HUES6 (cell line): ENCODE measurements around the gene LINGO3.
A peak's percentile ranks its signal among the peaks of the same experiment; 100 is the strongest.

Source experiments
- H3K27ac ChIP-seq: 2 replicates; pipeline ENCODE4 v1.7.0; 2013; ENCODE audit warnings: low read depth, mild to moderate bottlenecking, low read length, inconsistent platforms
- H3K27me3 ChIP-seq: 2 replicates; pipeline ENCODE4 v1.6.1; 2013; ENCODE audit warnings: low read length; ENCODE audit not compliant: control insufficient read depth, insufficient read depth
- H3K36me3 ChIP-seq: 2 replicates; pipeline ENCODE4 v1.6.1; 2013; ENCODE audit warnings: low read length; ENCODE audit not compliant: control insufficient read depth, insufficient read depth
- H3K4me1 ChIP-seq: 2 replicates; pipeline ENCODE4 v1.6.1; 2013; ENCODE audit warnings: low read length; ENCODE audit not compliant: control insufficient read depth, insufficient read depth
- H3K4me3 ChIP-seq: 2 replicates; pipeline ENCODE4 v1.5.1; 2013; ENCODE audit warnings: low read depth, low read length
- H3K9ac ChIP-seq: one replicate; pipeline ENCODE4 v1.6.1; 2013; ENCODE audit warnings: mild to moderate bottlenecking, low read length
- H3K9me3 ChIP-seq: 2 replicates; pipeline ENCODE4 v1.6.1; 2013; ENCODE audit warnings: low read depth, low read length; ENCODE audit not compliant: control insufficient read depth, insufficient read depth

LINGO3 gene

DNA sequence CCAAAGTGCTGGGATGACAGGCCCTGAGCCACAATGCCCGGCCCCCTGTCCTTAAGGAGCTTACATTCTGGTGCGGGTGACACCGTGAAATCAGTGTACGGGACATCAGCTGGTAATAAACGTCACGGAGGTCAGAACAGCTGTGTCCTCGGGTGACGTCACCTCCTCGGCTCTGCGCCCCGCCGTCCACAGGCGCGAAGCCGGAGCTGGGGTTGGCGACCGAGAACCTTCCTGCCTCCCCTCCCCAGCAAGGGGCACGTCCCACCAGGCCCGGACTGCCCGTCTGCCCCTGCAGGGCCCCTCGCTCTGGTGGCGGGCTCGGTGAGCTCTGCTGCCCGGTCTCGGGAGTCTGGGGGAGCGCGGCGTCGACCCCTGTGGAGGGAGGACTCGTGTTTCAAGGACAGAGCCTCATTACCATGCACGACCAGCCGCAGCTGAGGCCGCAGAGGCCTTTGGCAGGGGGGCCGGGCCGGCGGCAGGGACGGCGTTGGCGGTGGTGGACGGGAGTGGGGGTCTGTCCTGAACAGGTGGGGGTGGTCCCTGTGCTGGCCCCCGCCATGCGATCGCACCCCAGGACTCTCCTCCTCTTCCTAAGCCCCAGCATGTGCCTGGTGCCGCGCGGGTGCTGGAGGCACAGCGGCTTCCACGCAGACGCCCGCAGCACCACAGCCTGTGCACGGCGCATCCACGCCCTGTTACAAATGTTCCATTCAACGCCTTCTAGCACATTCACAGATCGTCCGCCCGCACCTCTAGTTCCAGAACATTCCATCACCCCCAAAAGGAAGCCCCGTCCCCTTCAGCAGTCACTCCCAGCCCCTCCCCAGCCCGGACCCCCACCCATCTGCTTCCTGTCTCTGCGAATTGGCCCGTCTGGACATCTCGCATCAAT lies 5.4 kb downstream of the LINGO3 start:
- H3K4me3 ChIP-seq, result peak overlapping the region; percentile 29; the same call in 1 of the 2 replicates
- H3K27ac ChIP-seq, result peak overlapping the region; percentile 19; the same call in 1 of the 2 replicates
- H3K9me3 ChIP-seq, result peaks cover 2% of the 10 kb centered on the region; the same call in 1 of the 2 replicates
- H3K9ac ChIP-seq, result no peak overlapping the region
- no peaks in the 10 kb centered on the region for H3K36me3 ChIP-seq
- H3K27me3 ChIP-seq, result peaks cover 30% of the 10 kb centered on the region
- peaks cover 11% of the 10 kb centered on the region for H3K4me1 ChIP-seq

GRCh38 chr19:2300533-2300932 lies 7.4 kb downstream of the LINGO3 start:
- no peak overlapping the region for H3K4me3 ChIP-seq
- no peaks in the 10 kb centered on the region for H3K36me3 ChIP-seq
- H3K4me1 ChIP-seq, result peaks cover 11% of the 10 kb centered on the region
- peaks cover 2% of the 10 kb centered on the region; the same call in 1 of the 2 replicates for H3K9me3 ChIP-seq
- H3K27me3 ChIP-seq, result peaks cover 21% of the 10 kb centered on the region
- H3K9ac ChIP-seq, result no peak overlapping the region
- H3K27ac ChIP-seq, result no peak overlapping the region

GRCh38 chr19:2296141-2296540 lies 11.8 kb downstream of the LINGO3 start:
- no peak overlapping the region for H3K4me3 ChIP-seq
- no peak overlapping the region for H3K27ac ChIP-seq
- H3K36me3 ChIP-seq, result no peaks in the 10 kb centered on the region
- peaks cover 52% of the 10 kb centered on the region for H3K27me3 ChIP-seq
- H3K9ac ChIP-seq, result no peak overlapping the region
- peaks cover under 1% of the 10 kb centered on the region; the same call in 1 of the 2 replicates for H3K4me1 ChIP-seq
- no peaks in the 10 kb centered on the region for H3K9me3 ChIP-seq

DNA sequence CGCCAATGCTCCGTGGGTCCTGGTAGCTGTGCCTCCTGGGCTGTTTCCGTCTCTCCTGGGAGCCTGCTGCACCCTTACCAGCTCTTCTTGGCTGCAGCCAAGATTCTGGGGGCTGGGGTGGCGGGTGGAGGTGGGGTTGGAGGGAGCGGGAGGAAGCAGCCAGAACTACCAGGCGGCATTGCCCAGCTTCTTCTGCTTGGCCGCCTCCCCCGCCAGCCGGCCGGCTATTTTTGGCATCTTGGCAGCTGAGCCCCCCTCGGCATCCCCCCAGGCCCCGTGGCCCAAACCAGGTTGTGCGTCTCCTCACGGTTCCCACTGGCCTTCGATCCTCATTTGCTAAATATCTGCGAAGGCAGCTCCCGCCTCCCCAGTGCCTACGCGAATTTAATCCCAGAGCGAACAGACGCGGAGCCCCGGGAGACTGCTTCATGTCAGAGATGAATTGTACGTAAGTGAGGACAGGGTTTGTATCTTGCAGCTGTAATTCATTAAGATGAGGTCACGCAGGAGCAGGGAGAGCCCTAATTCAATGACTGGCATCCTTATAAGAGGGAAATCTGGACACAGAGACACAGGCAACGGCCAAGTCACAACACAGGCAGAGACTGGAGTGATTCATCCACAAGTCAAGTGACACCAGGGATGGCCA lies 13.1 kb downstream of the LINGO3 start:
- Histone ChIP-seq H3K4me3 (no peak overlapping the region), H3K36me3 (no peaks in the 10 kb centered on the region), H3K9me3 (no peaks in the 10 kb centered on the region), H3K9ac (no peak overlapping the region), H3K27me3 (peaks cover 65% of the 10 kb centered on the region), H3K27ac (no peak overlapping the region), H3K4me1 (peaks cover 10% of the 10 kb centered on the region)

- Histone ChIP-seq H3K27ac (no peak overlapping the region), H3K27me3 (peaks cover 98% of the 10 kb centered on the region), H3K4me1 (peaks cover 12% of the 10 kb centered on the region), H3K4me3 (peak overlapping the region; percentile 52), H3K36me3 (no peaks in the 10 kb centered on the region), H3K9me3 (no peaks in the 10 kb centered on the region), H3K9ac (no peak overlapping the region)
These were observed 16.7 kb downstream of the LINGO3 start for GRCh38 chr19:2291185-2291751.

- Histone ChIP-seq H3K4me1 (peaks cover 12% of the 10 kb centered on the region), H3K9me3 (no peaks in the 10 kb centered on the region), H3K36me3 (no peaks in the 10 kb centered on the region), H3K9ac (no peak overlapping the region), H3K27ac (no peak overlapping the region), H3K27me3 (peaks cover 98% of the 10 kb centered on the region), H3K4me3 (peak overlapping the region; percentile 52)
These were observed 17.3 kb downstream of the LINGO3 start for GRCh38 chr19:2290441-2291184.

- H3K9ac ChIP-seq, result no peak overlapping the region
- H3K27ac ChIP-seq, result no peak overlapping the region
- peaks cover 12% of the 10 kb centered on the region for H3K4me1 ChIP-seq
- H3K27me3 ChIP-seq, result peaks cover 93% of the 10 kb centered on the region
- no peaks in the 10 kb centered on the region for H3K36me3 ChIP-seq
- peak overlapping the region; percentile 52 for H3K4me3 ChIP-seq
- no peaks in the 10 kb centered on the region for H3K9me3 ChIP-seq
These were observed 18.1 kb downstream of the LINGO3 start for GRCh38 chr19:2289714-2290435.

DNA sequence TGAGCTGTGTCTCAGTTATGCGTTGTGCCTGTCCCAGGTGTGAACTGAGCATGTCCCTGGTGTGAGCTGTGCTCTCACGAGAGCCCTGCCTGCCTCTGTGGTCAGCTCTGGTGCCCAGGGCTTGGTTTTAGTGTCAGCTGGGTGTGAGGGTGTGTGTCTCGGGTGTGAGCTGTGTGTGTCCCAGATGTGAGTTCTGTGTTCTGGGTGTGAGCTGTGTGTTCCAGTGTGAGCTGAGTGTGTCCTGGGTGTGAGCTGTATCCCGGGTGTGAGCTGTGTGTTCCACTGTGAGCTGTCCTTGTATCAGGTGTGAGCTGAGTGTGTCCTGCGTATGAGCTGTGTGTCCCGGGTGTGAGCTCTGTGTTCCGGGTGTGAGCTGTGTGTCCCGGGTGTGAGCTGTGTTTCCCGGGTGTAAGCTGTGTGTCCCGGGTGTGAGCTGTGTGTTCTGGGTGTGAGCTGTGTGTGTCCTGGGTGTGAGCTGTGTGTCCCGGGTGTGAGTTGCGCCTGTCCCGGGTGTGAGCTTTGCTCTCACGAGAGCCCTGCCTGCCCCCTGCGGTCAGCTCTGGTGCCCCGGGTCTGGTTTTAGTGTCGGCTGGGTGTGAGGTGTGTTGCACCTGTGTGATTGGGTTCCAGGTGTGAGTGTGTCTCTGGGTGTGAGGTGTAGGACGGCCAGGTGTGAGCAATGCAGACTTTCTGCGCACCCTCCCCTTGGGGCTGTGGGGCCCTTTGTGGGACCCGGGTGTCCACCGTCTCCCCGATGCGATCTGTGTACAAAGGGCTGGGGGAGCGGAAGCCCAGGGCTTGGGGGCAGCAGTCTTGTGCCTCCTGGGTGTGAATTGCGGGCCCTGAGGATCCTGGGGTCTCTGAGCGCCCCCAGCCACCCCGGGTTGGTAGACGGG lies 18.9 kb downstream of the LINGO3 start:
- H3K9ac ChIP-seq, result no peak overlapping the region
- H3K27me3 ChIP-seq, result peaks cover 86% of the 10 kb centered on the region
- no peak overlapping the region for H3K27ac ChIP-seq
- H3K36me3 ChIP-seq, result no peaks in the 10 kb centered on the region
- H3K4me1 ChIP-seq, result peaks cover 12% of the 10 kb centered on the region
- H3K4me3 ChIP-seq, result no peak overlapping the region
- H3K9me3 ChIP-seq, result no peaks in the 10 kb centered on the region

DNA sequence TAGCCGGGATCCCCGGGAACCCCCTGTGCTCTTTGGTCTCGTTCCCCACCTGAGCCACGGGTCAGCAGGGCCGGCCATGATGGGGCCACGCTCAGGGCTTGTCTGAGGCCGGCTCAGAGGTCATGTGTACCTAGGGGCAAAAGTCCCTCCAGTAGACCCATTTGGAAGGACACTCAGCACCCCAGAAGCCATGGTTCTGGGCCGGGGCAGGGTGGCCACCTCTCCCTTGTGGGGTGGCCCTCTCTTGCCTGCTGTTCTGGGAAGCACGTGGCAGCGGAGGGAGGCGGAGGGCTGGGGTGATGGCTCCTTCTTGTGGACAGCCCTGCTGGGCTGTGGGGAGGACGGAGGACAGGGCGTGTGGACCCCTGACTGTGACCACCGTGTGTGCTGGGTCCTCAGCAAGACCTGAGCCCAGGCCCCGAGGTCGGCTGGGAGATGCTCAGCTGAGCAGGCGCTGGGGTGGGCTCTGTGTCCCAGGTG lies 19.6 kb downstream of the LINGO3 start:
- Histone ChIP-seq H3K4me1 (peaks cover 12% of the 10 kb centered on the region), H3K9ac (no peak overlapping the region), H3K27me3 (peaks cover 79% of the 10 kb centered on the region)

More for the DNA sequence above, 19.6 kb downstream of the LINGO3 start:
- Histone ChIP-seq H3K27ac (no peak overlapping the region), H3K4me3 (no peak overlapping the region), H3K36me3 (no peaks in the 10 kb centered on the region), H3K9me3 (no peaks in the 10 kb centered on the region)
